ENCODE data around the gene JPT1.
"Not testable (repeated sequence)": the region's sequence is repeated elsewhere in the genome, so short reads cannot be mapped to it uniquely, and the experiment has no call there.

The JPT1 gene, protein sequence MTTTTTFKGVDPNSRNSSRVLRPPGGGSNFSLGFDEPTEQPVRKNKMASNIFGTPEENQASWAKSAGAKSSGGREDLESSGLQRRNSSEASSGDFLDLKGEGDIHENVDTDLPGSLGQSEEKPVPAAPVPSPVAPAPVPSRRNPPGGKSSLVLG

GRCh38 chr17:75154195-75155106 lies at the start of gene JPT1:
TSS of gene JPT1 (minus strand) at chr17:75154512. CDS start at chr17:75154397, 115 bp downstream.
- DNase-seq = peak; percentile 97

- no peak for DNase-seq
These were observed 45.7 kb upstream of the JPT1 start for GRCh38 chr17:75199886-75200618.

GRCh38 chr17:75194879-75195278 lies 40.6 kb upstream of the JPT1 start:
- no peak for DNase-seq

DNA sequence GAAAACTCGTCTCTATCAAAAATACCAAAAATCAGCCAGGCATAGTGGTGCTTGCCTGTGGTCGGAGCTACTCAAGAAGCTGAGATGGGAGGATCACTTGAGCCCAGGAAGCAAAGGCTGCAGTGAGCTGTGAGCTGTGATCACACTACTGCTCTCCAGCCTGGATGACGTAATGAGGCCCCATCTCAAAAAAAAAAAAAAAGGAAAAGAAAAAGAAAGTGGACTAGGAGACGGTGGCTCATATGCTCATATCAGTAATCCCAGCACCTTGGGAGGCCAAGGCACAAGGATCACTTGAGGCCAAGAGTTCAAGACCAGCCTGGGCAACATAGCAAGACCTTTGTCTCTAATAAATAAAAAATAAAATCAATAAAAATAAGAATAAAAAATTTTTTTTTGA lies 37.3 kb upstream of the JPT1 start:
- no peak for DNase-seq

DNA sequence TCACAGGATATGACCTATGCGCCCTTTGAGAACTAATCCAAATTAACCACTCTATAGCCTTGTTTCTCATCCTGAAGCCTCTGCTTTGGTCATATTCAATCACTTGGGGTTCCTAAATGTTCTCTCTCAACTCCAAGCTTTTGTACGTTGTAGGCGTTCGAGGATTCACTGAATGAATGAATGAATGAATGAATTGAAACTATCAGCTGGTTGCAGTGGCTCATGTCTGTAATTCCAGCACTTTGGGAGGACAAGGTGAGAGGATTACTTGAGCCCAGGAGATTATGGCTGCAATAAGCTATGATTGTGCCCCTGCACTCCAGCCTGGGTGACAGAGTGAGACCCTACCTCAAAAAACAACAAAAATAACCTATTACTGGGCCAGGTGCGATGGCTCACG lies 34.3 kb upstream of the JPT1 start:
- DNase-seq = no peak

GRCh38 chr17:75183999-75184884 lies 29.9 kb upstream of the JPT1 start:
- DNase-seq = no peak

GRCh38 chr17:75182569-75183436 lies 28.5 kb upstream of the JPT1 start, which contains the start of gene SUMO2:
TSS of gene SUMO2 (minus strand) at chr17:75182959. CDS start at chr17:75182834, 125 bp downstream.
- peak; percentile 92 for DNase-seq

- DNase-seq = no peak
These were observed 27.9 kb upstream of the JPT1 start for GRCh38 chr17:75182319-75182568.

DNA sequence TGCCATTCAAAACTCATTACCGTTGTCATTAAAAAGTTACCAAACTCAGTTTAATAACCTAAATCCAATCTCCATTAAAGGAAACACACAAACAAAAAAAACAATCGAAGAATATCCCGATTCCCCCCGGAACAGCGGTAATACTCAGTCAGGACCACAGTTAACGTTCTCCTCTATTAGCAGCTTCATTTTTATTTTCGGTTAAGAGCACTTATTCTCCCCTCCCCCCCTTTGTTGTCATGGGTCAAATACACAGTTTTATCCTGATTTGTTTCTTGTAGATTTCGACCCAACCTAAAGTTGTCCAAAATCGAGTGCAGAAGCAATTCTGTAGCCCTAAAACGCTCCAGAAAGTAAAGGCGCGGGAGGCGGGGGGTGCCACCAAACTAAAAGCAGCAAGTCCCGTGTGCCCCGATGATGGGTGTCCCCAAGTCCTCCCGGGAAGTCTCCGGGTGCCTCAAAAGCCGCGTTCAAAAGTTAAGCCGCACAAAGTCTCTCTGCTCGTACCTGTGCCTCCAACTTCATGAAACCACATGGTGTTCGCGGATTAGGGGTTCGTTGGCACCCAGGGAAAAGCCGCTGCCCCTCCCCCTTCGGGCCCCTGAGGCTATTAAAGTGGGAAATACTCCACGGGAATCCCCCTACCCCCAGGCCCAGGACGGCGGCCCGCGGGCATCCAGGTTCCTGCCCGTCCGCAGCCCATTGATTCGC lies 27.5 kb upstream of the JPT1 start:
- no peak for DNase-seq

DNA sequence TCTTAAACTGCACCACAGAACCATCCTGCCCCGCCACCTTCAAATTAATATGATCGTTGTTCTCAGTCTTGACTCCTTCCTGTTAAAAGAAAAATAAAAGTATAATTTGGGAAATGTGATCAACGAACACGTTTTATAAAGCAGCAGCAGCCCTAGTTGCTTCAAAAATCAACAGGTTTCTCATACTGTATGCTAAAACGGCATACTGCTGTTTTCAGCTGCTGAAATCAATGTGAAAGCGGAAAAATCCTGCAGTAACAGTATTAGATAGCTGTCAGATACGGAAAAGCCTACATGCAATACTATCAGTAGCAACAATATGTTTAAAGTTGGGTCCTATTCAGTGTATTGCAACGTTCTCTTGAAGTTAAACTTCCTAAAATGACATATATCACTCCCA lies 26.8 kb upstream of the JPT1 start:
- DNase-seq = no peak

- DNase-seq = no peak
These were observed 24.1 kb upstream of the JPT1 start for GRCh38 chr17:75178453-75178852.

DNA sequence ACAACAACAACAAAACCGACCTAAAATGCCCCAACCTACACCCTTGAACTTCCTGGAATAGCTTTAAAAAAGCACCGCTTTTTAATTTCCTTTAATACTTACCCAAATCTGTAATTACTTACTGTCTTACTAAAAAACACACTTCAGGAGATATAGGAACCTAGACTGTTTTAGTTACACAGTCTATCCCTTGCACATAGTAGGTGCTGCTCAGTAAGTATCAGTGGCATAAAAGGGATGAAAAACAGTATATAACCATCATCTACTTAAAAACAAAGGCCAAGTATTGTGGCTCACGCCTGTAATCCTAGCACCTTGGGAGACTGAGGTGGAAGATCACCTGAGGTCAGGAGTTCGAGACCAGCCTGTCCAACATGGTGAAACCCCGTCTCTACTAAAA lies 22.3 kb upstream of the JPT1 start:
- DNase-seq = no peak

DNA sequence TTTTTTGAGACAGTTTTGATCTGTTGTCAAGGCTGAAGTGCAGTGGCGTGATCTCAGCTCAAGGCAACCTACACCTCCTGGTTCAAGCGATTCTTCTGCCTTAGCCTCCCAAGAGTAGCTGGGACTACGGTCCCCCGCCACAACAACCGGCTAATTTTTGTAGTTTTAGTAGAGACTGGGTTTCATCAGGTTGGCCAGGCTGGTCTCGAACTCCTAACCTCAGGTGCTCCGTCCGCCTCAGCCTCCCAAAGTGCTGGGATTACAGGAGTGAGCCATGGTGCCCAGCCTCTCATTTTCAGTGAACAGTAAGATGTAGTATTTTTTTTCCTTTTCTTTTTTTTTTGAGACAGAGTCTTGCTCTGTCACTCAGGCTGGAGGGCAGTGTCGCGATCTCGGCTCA lies 20.7 kb upstream of the JPT1 start:
- DNase-seq = no peak

- DNase-seq = no peak
These were observed 19.2 kb upstream of the JPT1 start for GRCh38 chr17:75173526-75173925.

DNA sequence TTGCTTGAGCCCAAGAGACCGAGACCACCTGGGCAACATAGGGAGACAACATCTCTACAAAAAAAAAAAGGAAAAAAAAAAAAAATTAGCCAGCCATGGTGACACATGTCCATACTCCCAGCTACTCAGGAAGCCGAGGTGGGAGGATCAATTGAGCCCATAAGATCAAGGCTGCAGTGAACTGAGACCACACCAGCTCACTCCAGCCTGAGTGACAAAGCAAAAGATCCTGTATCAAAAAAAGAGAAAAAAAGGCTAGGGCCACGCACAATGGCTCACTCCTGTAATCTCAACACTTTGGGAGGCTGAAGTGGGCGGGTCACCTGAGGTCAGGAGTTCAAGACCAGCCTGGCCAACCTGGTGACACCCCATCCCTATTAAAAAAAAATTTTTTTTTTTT lies 14.7 kb upstream of the JPT1 start:
- no peak for DNase-seq

GRCh38 chr17:75164606-75165005 lies 10.3 kb upstream of the JPT1 start:
- DNase-seq = not testable (repeated sequence)

DNA sequence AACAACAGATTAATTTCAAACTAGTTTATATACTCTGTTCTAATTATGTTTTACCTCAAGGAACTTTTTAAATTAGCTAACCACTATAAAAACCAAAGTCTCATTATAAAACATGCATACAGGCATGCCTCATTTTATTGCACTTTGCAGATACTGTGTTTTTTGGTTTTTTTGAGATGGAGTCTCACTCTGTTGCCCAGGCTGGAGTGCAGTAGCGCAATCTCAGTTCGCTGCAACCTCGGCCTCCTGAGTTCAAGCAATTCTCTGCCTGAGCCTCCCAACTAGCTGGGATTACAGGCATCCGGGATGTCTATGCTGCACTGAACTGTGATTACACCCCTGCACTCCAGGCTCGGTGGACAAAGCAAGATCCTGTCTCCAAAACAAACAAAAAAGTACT lies 8.8 kb upstream of the JPT1 start:
- DNase-seq = no peak

DNA sequence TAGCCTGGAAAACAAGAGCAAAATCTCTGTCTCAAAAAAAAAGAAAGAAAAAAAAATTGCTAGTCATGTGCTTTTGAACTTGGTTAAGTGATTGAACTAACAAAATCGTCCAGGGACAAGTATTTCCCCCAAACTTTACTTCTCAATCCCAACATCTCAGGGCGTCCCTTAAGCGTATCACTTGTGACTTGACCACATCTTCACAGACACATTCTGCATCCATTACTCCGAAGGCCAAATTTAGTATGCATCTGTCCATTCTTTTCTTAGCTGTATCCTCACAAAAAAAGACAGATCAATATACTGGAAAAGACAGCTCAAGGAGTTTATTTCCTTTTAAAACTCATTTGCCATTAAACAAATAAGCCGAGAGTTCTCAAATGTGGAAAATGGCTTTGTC lies 5.9 kb upstream of the JPT1 start:
- no peak for DNase-seq

- DNase-seq = no peak
These were observed 5.1 kb upstream of the JPT1 start for GRCh38 chr17:75159196-75160031.

DNA sequence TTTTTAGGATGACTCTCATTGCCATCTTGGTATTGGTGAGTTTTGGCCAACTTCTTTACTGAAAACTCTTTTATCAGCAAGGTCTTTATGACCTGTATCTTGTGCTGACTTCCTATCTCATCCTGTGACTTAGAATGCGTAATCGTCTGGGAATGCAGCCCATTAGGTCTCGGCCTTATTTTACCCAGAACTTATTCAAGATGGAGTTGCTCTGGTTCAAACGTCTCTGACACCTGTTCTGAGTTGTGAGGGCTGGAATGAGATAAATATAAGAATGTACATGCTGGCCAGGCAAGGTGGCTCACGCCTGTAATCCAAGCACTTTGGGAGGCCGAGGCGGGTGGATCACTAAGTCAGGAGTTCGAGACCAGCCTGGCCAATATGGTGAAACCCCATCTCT lies 4.2 kb upstream of the JPT1 start:
- DNase-seq = not testable (repeated sequence)
